Body of pancreas (tissue), 4 donors: ENCODE data around the gene C2orf81. TPM values are rescaled to one million over a fixed set of nuclear protein-coding genes. Genes with fewer than 3 reads are reported as not detected.

Source experiments
- ATAC-seq: fragments of 150-250 bp; one replicate; pipeline ENCODE4 v1.9.1; 2016
- DNase-seq, 4 donors: peaks; one replicate each; pipeline ENCODE4 v3.0.0-alpha.2; 2019
- H3K27ac ChIP-seq, 4 donors: fragments of 200-600 bp; sonication (generic); 1 replicate in 3 of 4; 2 replicates in 1 of 4; pipeline versions ENCODE4 v1.5.1 to v1.6.1; 2016 to 2019; ENCODE audit warnings: mild to moderate bottlenecking in 1 of 4, mixed read lengths in 1 of 4, moderate library complexity in 1 of 4
- H3K27me3 ChIP-seq, 2 donors: fragments of 200-600 bp; sonication (generic); one replicate each; pipeline ENCODE4 v1.6.0; 2016; ENCODE audit warnings: mild to moderate bottlenecking in 1 of 2
- H3K36me3 ChIP-seq, 2 donors: fragments of 200-600 bp; sonication (generic); replicated peaks in 1 of 2; 2 replicates each; pipeline ENCODE4 v1.5.1; 2016; ENCODE audit warnings: low read depth in 2 of 2; ENCODE audit not compliant: insufficient read depth in 1 of 2
- H3K4me1 ChIP-seq: fragments of 200-600 bp; sonication (generic); one replicate; pipeline ENCODE4 v1.6.0; 2016
- H3K4me3 ChIP-seq, 2 donors: fragments of 200-600 bp; sonication (generic); 1 replicate in 1 of 2; 2 replicates in 1 of 2; pipeline ENCODE4 v1.5.1; 2016 to 2019
- H3K9me3 ChIP-seq, 3 donors: fragments of 200-600 bp; sonication (generic); 1 replicate in 2 of 3; 2 replicates in 1 of 3; pipeline ENCODE4 v1.5.1; 2016
- POLR2A ChIP-seq, 3 donors: fragments of 450-650 bp; IDR thresholded peaks; one replicate each; pipeline ENCODE4 v1.6.1; 2016; ENCODE audit warnings: antibody characterized with exemption in 3 of 3, mild to moderate bottlenecking in 2 of 3
- WGBS, 2 donors: methylation state at CpG; one replicate each; pipeline ENCODE4 v1.1.5; 2017; 5-methylcytosine and 5-hydroxymethylcytosine counted together
- intact Hi-C: fragments of 100-400 bp; cut with DNase I; formaldehyde crosslinking; loops from one replicate; pipeline ENCODE4 v1.15.1; 2023
- total RNA-seq, 2 donors: library from RNA; depleted of rRNA; stranded (reverse); fragments of >200 nt; gene quantifications; one replicate each; pipeline ENCODE4 v1.1.0, GENCODE V29; 2016
- TF ChIP-seq, protein P1 (sequence below), 7 experiments: fragments of 450-650 bp in 4 of 7; fragments of 200-600 bp in 3 of 7; sonication (generic) in 3 of 7; IDR thresholded peaks; one replicate each; pipeline ENCODE4 v1.5.1; 2016 to 2019; ENCODE audit warnings: antibody characterized with exemption in 7 of 7

C2orf81 gene
- total RNA-seq, 2 donors from 2014 or later = 0.33 to 1.6 TPM

- Histone ChIP-seq H3K4me1 (peaks cover 28% of the 10 kb centered on the region), H3K27ac (no peak overlapping the region), H3K9me3 (no peaks in the 10 kb centered on the region), H3K4me3 (no peak overlapping the region), H3K36me3 (no peaks in the 10 kb centered on the region), H3K27me3 (no peaks in the 10 kb centered on the region)
- intact Hi-C loops = no loop called here
- TF ChIP-seq POLR2A (IDR thresholded peaks at IDR 0.05) = no peak
- no peak for DNase-seq
- 74% methylated on average over 2 of the region's 2 CpGs for WGBS, 2 donors
- no peak for ATAC-seq
These were observed 1.4 kb downstream of the C2orf81 start for GRCh38 chr2:74420006-74420405.

- Histone ChIP-seq H3K36me3 (no peaks in the 10 kb centered on the region), H3K4me3 (no peak overlapping the region), H3K9me3 (no peaks in the 10 kb centered on the region), H3K4me1 (peaks cover 35% of the 10 kb centered on the region), H3K27me3 (no peaks in the 10 kb centered on the region), H3K27ac (no peak overlapping the region)
- intact Hi-C loops = no loop called here
- no peak for ATAC-seq
- TF ChIP-seq, protein P1, sequence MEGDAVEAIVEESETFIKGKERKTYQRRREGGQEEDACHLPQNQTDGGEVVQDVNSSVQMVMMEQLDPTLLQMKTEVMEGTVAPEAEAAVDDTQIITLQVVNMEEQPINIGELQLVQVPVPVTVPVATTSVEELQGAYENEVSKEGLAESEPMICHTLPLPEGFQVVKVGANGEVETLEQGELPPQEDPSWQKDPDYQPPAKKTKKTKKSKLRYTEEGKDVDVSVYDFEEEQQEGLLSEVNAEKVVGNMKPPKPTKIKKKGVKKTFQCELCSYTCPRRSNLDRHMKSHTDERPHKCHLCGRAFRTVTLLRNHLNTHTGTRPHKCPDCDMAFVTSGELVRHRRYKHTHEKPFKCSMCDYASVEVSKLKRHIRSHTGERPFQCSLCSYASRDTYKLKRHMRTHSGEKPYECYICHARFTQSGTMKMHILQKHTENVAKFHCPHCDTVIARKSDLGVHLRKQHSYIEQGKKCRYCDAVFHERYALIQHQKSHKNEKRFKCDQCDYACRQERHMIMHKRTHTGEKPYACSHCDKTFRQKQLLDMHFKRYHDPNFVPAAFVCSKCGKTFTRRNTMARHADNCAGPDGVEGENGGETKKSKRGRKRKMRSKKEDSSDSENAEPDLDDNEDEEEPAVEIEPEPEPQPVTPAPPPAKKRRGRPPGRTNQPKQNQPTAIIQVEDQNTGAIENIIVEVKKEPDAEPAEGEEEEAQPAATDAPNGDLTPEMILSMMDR (IDR thresholded peaks at IDR 0.05) = no peak
- no peak for TF ChIP-seq POLR2A (IDR thresholded peaks at IDR 0.05)
- no peak for DNase-seq
- 85 to 88% methylated on average over 1 of the region's 1 CpG for WGBS, 2 donors
These were observed 2.1 kb downstream of the C2orf81 start for GRCh38 chr2:74419345-74419744.

GRCh38 chr2:74418312-74418711, 3.1 kb downstream of the C2orf81 start:
- no peaks in the 10 kb centered on the region for H3K36me3 ChIP-seq
- DNase-seq = no peak

GRCh38 chr2:74417763-74418162, 3.7 kb downstream of the C2orf81 start:
- intact Hi-C loops = no loop called here
- 81 to 95% methylated on average over 5 to 6 of the region's 6 CpGs for WGBS, 2 donors
- H3K36me3 ChIP-seq = no peaks in the 10 kb centered on the region
- no peak overlapping the region for H3K27ac ChIP-seq
- H3K4me1 ChIP-seq = peaks cover 35% of the 10 kb centered on the region
- no peak for DNase-seq
- TF ChIP-seq POLR2A (IDR thresholded peaks at IDR 0.05) = no peak
- TF ChIP-seq, protein P1 (IDR thresholded peaks at IDR 0.05) = no peak
- H3K4me3 ChIP-seq = no peak overlapping the region
- no peaks in the 10 kb centered on the region for H3K27me3 ChIP-seq
- ATAC-seq = no peak
- H3K9me3 ChIP-seq = no peaks in the 10 kb centered on the region

More at GRCh38 chr2:74418312-74418711, 3.1 kb downstream of the C2orf81 start:
- no peaks in the 10 kb centered on the region for H3K27me3 ChIP-seq
- TF ChIP-seq POLR2A (IDR thresholded peaks at IDR 0.05) = no peak
- TF ChIP-seq, protein P1 (IDR thresholded peaks at IDR 0.05) = no peak
- no peak for ATAC-seq
- intact Hi-C loops = no loop called here
- H3K9me3 ChIP-seq = no peaks in the 10 kb centered on the region
- 67 to 77% methylated on average over 20 to 25 of the region's 27 CpGs for WGBS, 2 donors
- no peak overlapping the region for H3K4me3 ChIP-seq
- peaks cover 35% of the 10 kb centered on the region for H3K4me1 ChIP-seq
- no peak overlapping the region for H3K27ac ChIP-seq

DNA sequence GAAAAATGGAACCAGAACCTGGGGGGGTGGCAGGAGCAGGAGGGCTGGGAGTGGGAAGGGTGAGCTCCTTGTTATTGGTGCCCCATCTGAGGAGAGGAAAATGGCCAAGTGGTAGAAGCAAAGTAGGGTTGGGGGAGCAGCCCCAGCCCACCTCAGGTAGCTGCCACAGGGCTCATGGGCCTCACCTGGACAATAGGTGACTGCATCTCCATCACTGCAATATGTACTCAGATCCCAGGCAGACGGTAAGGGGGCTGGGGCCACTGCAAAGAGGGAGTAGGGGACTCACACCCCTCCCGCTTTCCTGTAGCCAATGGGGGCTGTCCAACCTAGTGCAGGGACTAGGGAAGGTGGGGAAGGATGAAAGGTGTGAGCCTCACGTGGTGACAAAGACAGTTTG, 4.2 kb downstream of the C2orf81 start:
- H3K4me1 ChIP-seq = peaks cover 32% of the 10 kb centered on the region
- intact Hi-C loops = no loop called here

More for the DNA sequence above, 4.2 kb downstream of the C2orf81 start:
- no peak for TF ChIP-seq POLR2A (IDR thresholded peaks at IDR 0.05)
- TF ChIP-seq, protein P1 (IDR thresholded peaks at IDR 0.05) = no peak
- Histone ChIP-seq H3K4me3 (no peak overlapping the region), H3K9me3 (no peaks in the 10 kb centered on the region), H3K27ac (no peak overlapping the region), H3K27me3 (no peaks in the 10 kb centered on the region), H3K36me3 (no peaks in the 10 kb centered on the region)
- 59 to 80% methylated on average over 3 of the region's 3 CpGs for WGBS, 2 donors
- ATAC-seq (no peak), DNase-seq (no peak)
